Fibroblast of skin of right biceps (primary cell): Measurements from ENCODE around the gene STRA6.

Source experiments
- DNase-seq: peaks from one replicate; pipeline ENCODE4 v3.0.0-alpha.2; 2013

STRA6 gene

GRCh38 chr15:74226761-74227540 is 24.4 kb upstream of the STRA6 start:
- no peak for DNase-seq

DNA sequence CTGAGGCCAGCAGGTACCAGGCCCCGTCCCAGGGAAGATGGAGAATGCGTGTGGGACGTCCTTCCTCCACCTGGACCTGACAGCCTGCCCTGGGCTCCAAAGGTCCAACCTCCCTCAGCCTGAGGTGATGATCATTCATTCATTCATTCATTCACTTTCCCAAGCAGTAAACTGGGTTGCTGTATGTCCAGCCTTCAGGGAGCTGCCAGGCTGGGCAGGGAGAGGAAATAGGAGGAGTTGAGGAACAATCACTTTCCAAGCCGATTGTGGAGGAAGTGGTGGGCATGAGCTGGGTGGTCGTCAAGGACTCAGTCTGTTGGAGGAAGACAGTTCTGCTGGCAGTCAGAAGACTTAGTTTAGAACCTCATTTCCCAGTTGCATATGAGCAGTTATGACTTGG is 23.3 kb upstream of the STRA6 start:
- no peak for DNase-seq

DNA sequence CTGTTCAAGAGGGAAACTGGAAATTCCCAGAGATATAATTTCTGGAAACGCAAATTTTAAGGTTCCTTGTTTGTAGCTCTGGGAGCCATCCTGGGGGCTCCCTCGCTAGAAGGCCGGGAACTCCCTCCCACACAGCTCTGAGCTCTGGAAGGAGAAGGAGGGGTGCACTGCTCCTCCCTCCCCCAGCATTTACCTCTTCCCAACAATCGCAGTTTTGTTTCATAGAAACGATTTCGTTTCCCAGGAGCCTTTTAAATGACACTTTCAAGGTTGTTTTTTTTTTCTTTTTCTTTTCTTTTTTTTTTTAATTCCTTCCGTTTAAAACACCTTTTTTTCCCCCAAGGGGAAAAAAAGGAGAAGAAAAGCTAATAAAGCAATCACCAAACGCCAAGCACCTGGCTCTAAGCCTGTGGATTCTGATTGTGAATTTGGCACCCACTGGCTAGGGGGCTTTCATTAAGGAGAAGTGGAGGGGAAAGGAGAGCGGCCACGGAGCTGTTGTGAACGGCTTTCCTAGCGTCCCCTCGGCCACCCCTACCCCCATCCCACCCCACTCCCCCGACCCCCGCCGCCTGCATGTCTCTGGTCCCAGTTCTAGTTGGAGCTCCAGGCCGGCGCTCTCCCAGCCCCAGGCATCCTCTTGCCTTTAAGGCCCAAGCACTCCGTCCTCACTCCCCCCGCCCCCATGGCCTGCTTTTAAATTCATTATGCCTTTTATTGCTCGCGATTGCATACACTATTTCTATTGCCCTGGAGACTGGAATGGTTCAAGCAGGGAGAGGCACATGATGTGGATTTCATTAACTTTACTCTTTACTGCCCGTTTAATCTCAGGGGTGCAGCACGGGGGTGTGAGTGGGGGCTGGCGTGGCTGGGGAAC is 19.9 kb upstream of the STRA6 start:
- no peak for DNase-seq

DNA sequence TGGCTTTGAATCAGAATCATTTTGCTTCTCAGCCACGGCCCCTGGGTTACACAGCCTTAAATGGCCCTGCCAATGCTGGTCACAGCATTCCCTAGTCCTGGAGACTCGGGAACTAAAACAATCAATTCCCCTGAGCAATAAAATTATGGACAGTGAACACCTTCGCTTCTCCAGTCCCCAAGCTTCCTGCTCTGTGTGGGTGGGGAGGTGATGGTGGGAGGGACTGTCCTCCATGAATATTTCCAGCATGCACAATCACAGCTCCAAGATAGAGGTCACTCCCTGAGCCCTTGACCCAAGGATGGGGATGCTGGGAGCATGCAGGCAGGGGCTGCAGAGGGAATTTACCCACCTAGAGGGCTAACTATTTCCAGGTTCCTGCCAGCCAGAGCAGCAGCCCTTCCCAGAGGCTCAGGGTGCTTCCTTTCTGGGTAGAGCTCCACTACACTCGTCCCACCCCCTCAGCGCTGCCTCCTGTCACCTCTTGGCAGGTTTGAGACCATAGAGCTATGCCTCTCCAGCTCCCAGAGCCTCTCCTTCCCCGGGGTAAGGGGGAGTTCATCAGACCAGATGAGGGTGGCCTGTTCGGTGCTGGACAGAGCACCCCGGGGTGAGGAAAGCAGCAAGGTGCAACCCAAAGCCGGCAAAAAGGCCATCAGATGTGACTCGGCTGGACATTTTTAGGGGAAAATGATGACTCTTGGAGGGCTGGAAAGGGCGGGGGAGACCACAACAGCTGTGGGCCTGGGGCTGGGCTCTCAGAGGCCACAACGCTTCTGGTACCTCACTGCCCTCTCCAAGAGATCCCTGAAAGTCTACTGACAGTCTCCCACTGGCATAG is 19.0 kb upstream of the STRA6 start:
- no peak for DNase-seq

DNA sequence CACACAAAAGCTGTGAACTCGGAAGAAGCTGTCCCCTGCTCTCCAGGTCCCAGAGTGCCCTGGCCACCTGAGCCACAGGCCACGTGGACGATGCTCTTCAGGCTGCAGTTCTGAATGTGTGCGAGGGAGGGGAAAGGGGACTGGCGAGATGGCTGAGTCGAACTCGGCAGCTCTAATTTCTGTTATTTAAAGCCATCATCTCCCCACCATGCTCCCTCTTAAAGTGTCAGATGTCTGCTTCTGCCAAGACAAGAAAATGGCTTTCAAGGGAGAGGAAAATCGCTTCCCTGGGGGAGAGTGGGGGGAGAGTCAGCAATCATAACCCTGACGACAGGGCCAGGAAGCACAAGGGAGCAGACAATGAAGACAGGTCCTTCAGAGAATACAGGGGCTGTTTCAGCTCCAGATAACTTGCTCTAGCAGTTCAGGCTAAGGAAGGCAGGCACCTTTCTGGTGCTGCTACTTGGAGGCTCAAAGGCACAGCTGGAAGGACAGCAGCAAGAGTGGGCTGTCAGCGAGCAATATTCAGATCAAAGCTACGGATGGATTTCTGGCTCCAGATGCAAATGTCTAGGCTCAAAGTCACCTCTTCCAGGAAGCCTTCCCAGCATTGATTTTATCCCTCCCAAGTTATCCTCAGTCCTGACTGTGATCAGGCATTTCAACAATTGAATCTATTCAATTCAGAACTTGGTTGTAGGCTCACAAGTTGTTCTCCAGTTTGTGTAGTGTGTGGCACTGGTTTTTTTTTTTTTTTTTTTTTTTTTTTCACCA is 18.1 kb upstream of the STRA6 start:
- no peak for DNase-seq

DNA sequence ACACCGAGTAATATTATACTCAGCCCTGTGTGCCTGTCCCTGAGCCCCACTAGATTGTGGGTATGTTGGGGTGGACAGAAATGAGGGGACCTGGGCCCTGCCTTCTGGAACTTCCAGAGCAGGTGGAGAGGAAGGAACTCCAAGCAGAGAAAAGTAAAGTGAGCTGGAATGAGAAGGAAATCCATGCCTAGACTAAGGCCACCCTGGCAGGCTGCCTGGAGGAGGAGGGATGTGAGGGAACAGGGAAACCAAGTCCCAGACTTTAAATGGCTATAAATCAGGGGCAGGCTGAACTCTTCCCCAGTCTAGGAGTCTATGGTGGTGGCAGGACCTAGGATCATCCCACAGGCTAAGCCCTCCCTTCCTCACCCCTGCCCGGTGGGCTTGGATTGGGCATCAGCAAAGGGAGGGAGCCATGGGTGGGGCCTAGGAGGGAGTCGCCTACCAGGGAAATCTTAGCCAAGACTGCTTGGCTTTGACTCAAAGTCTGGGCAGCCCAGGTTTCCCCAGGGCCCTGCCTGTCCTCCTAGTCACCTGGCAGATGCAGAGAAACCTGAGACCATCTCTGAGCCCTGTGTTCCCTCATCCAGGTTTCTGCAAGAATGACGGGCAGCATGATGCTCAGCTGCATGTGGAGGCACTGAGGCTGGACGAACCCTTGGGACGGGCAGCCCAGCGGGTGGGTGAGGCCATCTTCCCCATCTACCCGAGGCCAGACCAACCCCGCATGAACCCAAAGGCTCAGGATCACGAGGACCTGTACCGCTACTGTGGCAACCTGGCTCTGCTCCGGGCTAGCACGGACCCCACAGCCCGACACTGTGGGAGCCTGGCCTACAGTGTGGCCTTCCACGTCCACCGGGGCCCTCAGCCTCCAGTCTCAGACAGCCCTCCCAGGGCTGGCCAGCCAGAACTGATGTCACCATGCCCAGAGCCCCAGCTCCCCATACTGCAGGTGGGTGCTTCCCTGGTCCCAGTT is 15.6 kb upstream of the STRA6 start:
- DNase-seq: no peak

DNA sequence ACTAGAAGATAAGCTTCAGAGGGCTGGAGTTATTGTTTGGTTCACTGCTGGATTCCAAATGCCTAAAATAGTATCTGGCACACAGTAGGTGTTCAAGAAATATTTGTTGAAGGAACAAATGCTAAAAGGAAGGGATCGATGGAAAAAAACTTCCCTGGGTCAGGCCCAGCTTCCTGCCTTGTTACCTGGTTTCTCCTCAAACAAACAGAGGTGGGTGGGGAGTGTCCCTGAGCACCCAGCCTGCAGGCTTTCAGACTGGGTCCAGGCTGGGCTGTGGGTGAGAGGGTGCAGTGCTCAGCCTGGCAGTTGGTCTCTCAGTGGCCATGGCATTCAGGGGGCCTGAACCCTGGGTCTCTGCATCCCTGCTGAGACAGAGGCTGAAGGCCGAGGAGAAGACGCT is 14.4 kb upstream of the STRA6 start:
- no peak for DNase-seq

GRCh38 chr15:74215958-74216357 is 13.4 kb upstream of the STRA6 start:
- no peak for DNase-seq

GRCh38 chr15:74214324-74215021 is 11.9 kb upstream of the STRA6 start:
- no peak for DNase-seq

DNA sequence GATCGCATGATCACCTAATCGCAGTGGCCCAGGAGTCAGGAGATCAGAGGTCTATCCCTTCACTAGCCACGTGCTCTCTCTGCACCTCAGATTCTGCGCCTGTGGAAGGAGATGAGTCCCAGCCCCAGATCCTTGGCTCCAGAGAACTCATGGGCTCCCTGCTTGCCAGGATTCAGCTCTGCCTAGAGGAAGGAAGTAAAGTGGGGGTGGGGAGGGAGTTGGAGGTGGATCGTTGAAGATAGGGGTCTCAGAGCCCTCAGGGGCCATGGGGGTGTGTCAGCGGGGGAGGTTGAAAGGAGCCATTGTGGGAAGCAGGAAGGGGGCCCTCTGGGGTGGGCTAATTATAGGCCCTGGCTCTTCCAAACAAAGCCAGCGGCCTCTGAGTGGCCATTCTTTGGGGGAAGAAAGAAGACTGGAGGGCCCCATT is 11.3 kb upstream of the STRA6 start:
- DNase-seq: no peak

GRCh38 chr15:74212494-74212893 is 9.9 kb upstream of the STRA6 start:
- no peak for DNase-seq

DNA sequence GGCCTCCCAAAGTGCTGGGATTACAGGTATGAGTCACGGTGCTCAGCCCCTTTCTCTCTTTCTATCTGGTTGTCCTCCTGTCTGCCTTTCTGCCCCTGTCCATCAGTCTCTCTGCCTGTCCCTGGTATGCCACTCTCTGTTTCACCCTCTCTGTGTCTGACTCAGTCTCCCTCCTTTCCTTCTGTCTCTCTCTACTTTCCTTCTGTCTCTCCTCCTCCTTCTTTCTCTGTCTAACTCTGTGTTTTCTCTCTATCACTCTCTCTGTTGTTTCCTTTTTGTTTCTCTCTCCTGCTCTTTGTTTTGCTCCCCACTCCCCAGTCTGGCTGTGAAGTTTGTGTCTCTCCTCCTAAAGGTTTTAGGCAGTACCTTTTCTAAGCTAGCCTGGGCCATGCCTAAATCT is 9.1 kb upstream of the STRA6 start:
- no peak for DNase-seq

DNA sequence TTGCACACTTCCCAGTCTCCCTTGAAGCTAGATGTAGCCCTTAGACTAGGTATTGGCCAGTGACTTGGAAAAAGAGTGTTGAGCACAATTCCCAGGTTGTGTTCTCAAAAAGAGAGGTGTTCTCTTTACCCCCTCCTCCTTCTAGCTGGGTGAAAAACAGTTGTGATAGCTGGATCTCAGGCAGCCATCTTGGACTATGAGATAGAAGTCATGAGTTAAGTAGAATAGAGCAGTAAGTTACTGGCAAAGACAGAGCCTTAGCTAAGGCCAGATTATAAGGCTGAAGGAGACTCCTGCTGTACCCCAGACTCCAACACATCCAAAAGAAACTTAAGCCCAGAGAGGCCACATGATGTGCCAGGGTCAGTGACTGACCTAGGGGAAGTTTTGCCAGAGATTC is 8.1 kb upstream of the STRA6 start:
- no peak for DNase-seq

- peak; percentile 96 for DNase-seq
Measured at GRCh38 chr15:74209997-74210671, 7.5 kb upstream of the STRA6 start.

DNA sequence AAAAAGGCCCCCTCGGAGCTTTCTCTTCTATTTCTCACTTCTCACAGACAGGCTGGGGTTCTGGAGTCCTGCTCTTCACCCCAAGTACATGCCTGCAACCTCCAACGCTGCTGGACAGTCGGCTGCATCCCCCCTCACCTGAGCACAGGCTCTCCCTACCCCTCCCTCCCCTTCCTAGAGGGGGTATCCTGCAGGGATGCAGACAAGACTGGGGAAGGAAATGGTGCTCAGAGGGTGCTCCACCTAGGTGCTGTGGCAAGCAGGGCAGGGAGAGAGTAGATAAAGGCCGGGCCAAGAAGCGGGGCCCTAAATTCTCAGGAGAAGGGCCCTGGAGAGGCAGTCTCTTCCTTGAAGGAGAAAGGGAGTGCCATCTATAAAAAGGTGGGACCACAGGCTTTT is 7.0 kb upstream of the STRA6 start:
- no peak for DNase-seq

DNA sequence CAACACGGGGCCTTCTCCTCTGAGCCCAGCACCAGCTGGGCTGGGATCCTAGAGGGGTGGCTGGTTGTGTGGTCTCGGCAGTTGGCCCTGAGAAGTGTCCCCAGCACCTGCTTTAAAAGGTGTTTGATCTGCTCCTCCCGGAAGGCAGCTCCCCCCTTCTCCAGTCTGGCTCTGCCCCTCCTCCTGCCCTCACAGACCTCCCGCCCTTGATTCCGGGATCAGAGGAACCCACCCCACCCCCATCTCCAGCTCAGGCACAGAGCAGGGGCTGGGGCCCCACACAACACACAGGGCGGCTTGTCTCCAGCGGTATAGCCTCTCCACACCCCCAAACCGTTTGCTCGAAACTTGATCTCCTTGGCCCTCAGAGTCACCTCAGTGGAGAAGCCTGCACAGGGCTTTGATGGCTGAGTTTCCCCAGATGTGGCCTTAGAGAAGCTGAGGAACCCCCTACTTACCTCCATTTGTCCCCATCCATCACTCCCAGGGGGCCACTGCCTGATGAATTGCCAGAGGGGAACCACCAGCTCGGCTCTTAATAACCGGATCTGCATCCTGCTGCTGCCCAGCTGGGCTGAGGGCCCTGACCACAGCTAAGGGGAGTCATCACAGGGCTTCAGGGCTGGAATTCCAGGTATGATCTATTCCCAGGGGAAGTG is 6.4 kb upstream of the STRA6 start:
- DNase-seq: peak; percentile 87

DNA sequence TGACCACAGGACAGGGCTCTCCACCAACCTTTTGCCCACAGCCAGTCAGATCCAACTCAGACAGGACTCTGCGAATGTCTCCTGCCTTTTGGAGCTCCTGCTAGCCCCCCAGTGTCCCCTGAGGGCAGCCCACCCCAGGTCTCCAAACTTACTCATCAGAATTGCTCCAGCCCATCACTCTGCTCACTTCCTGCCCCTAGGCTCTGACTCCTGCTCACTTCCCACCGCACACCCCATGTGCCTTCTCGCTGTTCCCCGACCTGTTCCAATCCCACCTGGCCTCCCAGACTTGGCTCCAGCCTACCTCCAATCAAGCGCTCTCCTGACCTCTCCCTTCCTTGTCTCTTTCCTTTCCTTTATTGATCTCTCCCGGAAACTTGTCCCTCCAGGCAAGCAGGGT is 5.9 kb upstream of the STRA6 start:
- DNase-seq: no peak

- no peak for DNase-seq
Measured at GRCh38 chr15:74207652-74208440, 5.3 kb upstream of the STRA6 start.
